HG03095 (cell line): ENCODE data around the gene CNTNAP3.
"Not testable (repeated sequence)": the region's sequence is repeated elsewhere in the genome, so short reads cannot be mapped to it uniquely, and the experiment has no call there.

Experiments used
- ATAC-seq: cut with Tn5 transposase; IDR thresholded peaks from one replicate; pipeline ENCODE4 v1.9.1; 2021; ENCODE audit warnings: moderate library complexity; ENCODE audit not compliant: unreplicated experiment

CNTNAP3 gene

GRCh38 chr9:39073537-39073936 lies 214.4 kb downstream of the CNTNAP3 start:
- not testable (repeated sequence) for ATAC-seq

- ATAC-seq = not testable (repeated sequence)
Observed at GRCh38 chr9:39067683-39068082, 220.3 kb downstream of the CNTNAP3 start.

- not testable (repeated sequence) for ATAC-seq
Observed at GRCh38 chr9:39062966-39063365, 225.0 kb downstream of the CNTNAP3 start.

- not testable (repeated sequence) for ATAC-seq
Observed at GRCh38 chr9:39054453-39054852, 233.5 kb downstream of the CNTNAP3 start.

- ATAC-seq = not testable (repeated sequence)
Observed at GRCh38 chr9:39046833-39047232, 241.1 kb downstream of the CNTNAP3 start.

GRCh38 chr9:39042352-39042803 lies 245.6 kb downstream of the CNTNAP3 start:
- ATAC-seq = not testable (repeated sequence)

GRCh38 chr9:39041774-39042173 lies 246.2 kb downstream of the CNTNAP3 start:
- ATAC-seq = not testable (repeated sequence)

- ATAC-seq = not testable (repeated sequence)
Observed at GRCh38 chr9:39039148-39039547, 248.8 kb downstream of the CNTNAP3 start.

- not testable (repeated sequence) for ATAC-seq
Observed at GRCh38 chr9:39038221-39038620, 249.7 kb downstream of the CNTNAP3 start.

- not testable (repeated sequence) for ATAC-seq
Observed at GRCh38 chr9:39033849-39034248, 254.1 kb downstream of the CNTNAP3 start.

- ATAC-seq = not testable (repeated sequence)
Observed at GRCh38 chr9:39030204-39031019, 257.6 kb downstream of the CNTNAP3 start.

- not testable (repeated sequence) for ATAC-seq
Observed at GRCh38 chr9:39028855-39029254, 259.1 kb downstream of the CNTNAP3 start.

GRCh38 chr9:39028168-39028567 lies 259.8 kb downstream of the CNTNAP3 start:
- ATAC-seq = not testable (repeated sequence)

GRCh38 chr9:39025911-39026588 lies 261.9 kb downstream of the CNTNAP3 start:
- ATAC-seq = not testable (repeated sequence)
